Neural crest cell (in vitro differentiated cells): ENCODE measurements around the gene KPNA5. TPM values are rescaled to one million over a fixed set of nuclear protein-coding genes. Genes with fewer than 3 reads are reported as not detected.

Experiments
- DNase-seq: peaks from one replicate; pipeline ENCODE4 v3.0.0; 2021; ENCODE audit warnings: low read depth, mixed read lengths, low spot score
- H3K27ac Mint-ChIP-seq: one replicate; pipeline ENCODE4 v1.8.0; 2021; ENCODE audit warnings: mild to moderate bottlenecking, mixed read lengths; ENCODE audit not compliant: unreplicated experiment
- H3K27me3 Mint-ChIP-seq: 2 replicates; pipeline ENCODE4 v1.8.0; 2021; ENCODE audit warnings: low read depth, mild to moderate bottlenecking, mixed read lengths
- H3K36me3 Mint-ChIP-seq: 2 replicates; pipeline ENCODE4 v1.8.0; 2021; ENCODE audit warnings: low read depth, mild to moderate bottlenecking, mixed read lengths
- H3K4me1 Mint-ChIP-seq: 2 replicates; pipeline ENCODE4 v1.8.0; 2021; ENCODE audit warnings: mixed read lengths
- H3K4me3 Mint-ChIP-seq: one replicate; pipeline ENCODE4 v1.8.0; 2021; ENCODE audit warnings: mild to moderate bottlenecking, mixed read lengths
- H3K9me3 Mint-ChIP-seq: 2 replicates; pipeline ENCODE4 v1.8.0; 2021; ENCODE audit warnings: mixed read lengths
- CTCF ChIP-seq: fragments of 200-600 bp; sonication (generic); conservative IDR thresholded peaks from 2 replicates; pipeline ENCODE4 v1.5.0; 2021; ENCODE audit warnings: antibody characterized with exemption, mild to moderate bottlenecking
- total RNA-seq: library from RNA; stranded (reverse); gene quantifications from 2 replicates; pipeline ENCODE4 v1.2.1, GENCODE V29; 2021

KPNA5 gene
- total RNA-seq, 1 donor from 2014 or later = 10.8 TPM

- H3K36me3 Mint-ChIP-seq = no peaks in the 10 kb centered on the region
- peaks cover 8% of the 10 kb centered on the region for H3K27me3 Mint-ChIP-seq
- H3K4me1 Mint-ChIP-seq = peaks cover 32% of the 10 kb centered on the region
- H3K9me3 Mint-ChIP-seq = no peaks in the 10 kb centered on the region
- TF ChIP-seq CTCF = no peak
- no peak for DNase-seq
- H3K27ac Mint-ChIP-seq = no peak overlapping the region
- H3K4me3 Mint-ChIP-seq = peak overlapping the region; percentile 69
These were observed 14.1 kb upstream of the KPNA5 start for GRCh38 chr6:116666869-116667268.

- H3K9me3 Mint-ChIP-seq = no peaks in the 10 kb centered on the region
- H3K27me3 Mint-ChIP-seq = peaks cover 15% of the 10 kb centered on the region
- no peak overlapping the region for H3K27ac Mint-ChIP-seq
- H3K36me3 Mint-ChIP-seq = no peaks in the 10 kb centered on the region
- H3K4me1 Mint-ChIP-seq = peaks cover 32% of the 10 kb centered on the region
- DNase-seq = no peak
- TF ChIP-seq CTCF = no peak
- peak overlapping the region; percentile 100 for H3K4me3 Mint-ChIP-seq
These were observed 13.4 kb upstream of the KPNA5 start for GRCh38 chr6:116667623-116668022.

GRCh38 chr6:116672306-116672705 is 8.7 kb upstream of the KPNA5 start:
- Mint-ChIP-seq H3K4me1 (peaks cover 9% of the 10 kb centered on the region), H3K27me3 (peaks cover 25% of the 10 kb centered on the region), H3K36me3 (no peaks in the 10 kb centered on the region), H3K4me3 (peak overlapping the region; percentile 43), H3K27ac (no peak overlapping the region), H3K9me3 (no peaks in the 10 kb centered on the region)
- no peak for TF ChIP-seq CTCF
- DNase-seq = no peak

GRCh38 chr6:116676021-116676420 is 5.0 kb upstream of the KPNA5 start:
- H3K9me3 Mint-ChIP-seq = no peaks in the 10 kb centered on the region
- DNase-seq = no peak
- peaks cover 4% of the 10 kb centered on the region for H3K4me1 Mint-ChIP-seq
- no peaks in the 10 kb centered on the region for H3K36me3 Mint-ChIP-seq
- no peak overlapping the region for H3K4me3 Mint-ChIP-seq
- no peak for TF ChIP-seq CTCF
- H3K27ac Mint-ChIP-seq = no peak overlapping the region
- peaks cover 27% of the 10 kb centered on the region for H3K27me3 Mint-ChIP-seq

- H3K4me3 Mint-ChIP-seq = peak overlapping the region; percentile 99
- no peaks in the 10 kb centered on the region for H3K9me3 Mint-ChIP-seq
- DNase-seq = no peak
- H3K36me3 Mint-ChIP-seq = peaks cover 16% of the 10 kb centered on the region
- H3K27me3 Mint-ChIP-seq = peaks cover 2% of the 10 kb centered on the region
- peak overlapping the region; percentile 95 for H3K27ac Mint-ChIP-seq
- H3K4me1 Mint-ChIP-seq = peaks cover 28% of the 10 kb centered on the region
- no peak for TF ChIP-seq CTCF
These were observed 1.3 kb downstream of the KPNA5 start for GRCh38 chr6:116682334-116682712.
